GM21526 (cell line): ENCODE results near the gene CNOT4.
A peak's percentile ranks its signal among the peaks of the same experiment; 100 is the strongest.

Experiments
- ATAC-seq: cut with Tn5 transposase; IDR thresholded peaks from one replicate; pipeline ENCODE4 v1.9.1; 2021; ENCODE audit warnings: moderate library complexity; ENCODE audit not compliant: unreplicated experiment, low FRiP score

CNOT4 gene, protein sequence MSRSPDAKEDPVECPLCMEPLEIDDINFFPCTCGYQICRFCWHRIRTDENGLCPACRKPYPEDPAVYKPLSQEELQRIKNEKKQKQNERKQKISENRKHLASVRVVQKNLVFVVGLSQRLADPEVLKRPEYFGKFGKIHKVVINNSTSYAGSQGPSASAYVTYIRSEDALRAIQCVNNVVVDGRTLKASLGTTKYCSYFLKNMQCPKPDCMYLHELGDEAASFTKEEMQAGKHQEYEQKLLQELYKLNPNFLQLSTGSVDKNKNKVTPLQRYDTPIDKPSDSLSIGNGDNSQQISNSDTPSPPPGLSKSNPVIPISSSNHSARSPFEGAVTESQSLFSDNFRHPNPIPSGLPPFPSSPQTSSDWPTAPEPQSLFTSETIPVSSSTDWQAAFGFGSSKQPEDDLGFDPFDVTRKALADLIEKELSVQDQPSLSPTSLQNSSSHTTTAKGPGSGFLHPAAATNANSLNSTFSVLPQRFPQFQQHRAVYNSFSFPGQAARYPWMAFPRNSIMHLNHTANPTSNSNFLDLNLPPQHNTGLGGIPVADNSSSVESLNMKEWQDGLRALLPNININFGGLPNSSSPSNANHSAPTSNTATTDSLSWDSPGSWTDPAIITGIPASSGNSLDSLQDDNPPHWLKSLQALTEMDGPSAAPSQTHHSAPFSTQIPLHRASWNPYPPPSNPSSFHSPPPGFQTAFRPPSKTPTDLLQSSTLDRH

DNA sequence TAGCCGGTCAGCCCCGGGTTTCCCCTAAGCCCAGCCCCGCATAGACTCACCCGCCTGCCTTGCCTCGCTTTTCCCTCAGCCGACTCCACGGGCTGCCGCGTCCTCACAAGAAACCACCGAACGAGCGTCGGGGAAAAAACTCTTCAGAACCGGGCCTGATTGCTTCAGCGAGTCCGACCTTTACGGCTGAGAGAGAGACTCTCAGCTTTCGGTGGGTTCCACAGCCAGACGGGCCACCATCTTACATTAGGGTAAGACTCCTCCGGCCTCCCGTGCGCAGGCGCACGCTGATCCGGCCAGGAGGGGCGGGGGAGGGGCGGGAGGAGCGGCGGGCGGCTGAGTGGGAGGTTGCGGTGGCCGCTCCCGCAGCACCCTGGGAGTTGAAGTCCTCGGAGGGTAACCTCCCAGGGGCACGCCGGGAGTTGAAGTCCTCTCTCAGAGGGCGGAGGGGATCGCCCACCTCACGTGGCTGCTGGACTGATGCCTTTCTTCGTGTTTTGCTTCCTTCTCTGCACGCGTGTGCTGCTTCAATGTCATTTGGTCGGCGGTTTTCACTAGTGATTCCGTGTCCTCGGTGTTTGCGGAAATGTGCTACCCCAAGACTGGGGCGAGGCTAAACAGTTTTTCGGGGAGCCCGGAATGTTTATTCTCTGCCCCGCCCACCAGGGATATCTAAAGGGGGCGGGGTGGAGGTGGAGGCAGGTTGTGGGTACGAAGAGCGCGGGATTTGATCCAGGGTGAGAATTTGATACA lies at the start of gene CNOT4:
Gene CNOT4 (minus strand): TSS at position 264 of the 753 bp plus-strand sequence. CDS start 71,771 bp downstream, outside the sequence.
- ATAC-seq: peak; percentile 96

DNA sequence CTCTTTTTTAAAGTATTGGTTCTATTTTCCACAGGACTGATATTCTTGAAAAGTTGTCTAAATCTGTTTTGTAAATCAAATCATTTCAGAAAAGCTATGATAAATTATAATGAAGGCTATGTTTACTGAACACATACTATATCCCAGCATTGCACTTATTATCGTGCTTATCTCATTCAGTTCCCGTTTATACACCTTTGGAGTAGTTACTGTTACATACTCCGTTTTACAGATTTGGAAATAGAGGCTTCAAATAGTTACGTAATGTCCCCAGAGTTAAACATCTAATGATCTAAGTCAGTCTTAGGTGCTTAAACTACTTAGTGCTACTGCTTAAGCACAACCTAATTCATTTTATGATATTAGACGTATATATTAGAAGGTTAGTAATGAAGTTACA lies 49.0 kb upstream of the CNOT4 start:
- ATAC-seq: no peak

DNA sequence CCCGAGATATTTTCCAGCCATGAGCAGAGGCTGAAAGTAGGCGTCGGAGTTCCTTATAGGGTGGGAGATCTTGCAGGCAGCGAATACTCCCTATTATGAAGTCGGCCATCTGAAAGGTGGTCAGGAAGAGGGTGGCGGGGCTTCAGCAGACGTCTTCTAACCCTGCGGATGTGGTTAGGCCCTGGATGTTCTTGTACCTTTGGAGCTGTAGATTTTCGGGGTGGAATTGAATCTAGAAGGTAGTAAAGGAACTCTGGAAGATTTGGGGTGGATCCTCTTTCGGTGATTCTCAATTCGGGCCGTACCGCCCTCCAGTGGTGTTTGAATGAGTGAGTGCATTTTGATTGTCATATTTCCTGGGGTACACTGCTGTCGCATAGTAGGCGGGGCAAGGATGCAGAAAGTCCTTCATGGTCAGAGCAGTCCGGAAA lies 48.5 kb upstream of the CNOT4 start:
- peak; percentile 70 for ATAC-seq

DNA sequence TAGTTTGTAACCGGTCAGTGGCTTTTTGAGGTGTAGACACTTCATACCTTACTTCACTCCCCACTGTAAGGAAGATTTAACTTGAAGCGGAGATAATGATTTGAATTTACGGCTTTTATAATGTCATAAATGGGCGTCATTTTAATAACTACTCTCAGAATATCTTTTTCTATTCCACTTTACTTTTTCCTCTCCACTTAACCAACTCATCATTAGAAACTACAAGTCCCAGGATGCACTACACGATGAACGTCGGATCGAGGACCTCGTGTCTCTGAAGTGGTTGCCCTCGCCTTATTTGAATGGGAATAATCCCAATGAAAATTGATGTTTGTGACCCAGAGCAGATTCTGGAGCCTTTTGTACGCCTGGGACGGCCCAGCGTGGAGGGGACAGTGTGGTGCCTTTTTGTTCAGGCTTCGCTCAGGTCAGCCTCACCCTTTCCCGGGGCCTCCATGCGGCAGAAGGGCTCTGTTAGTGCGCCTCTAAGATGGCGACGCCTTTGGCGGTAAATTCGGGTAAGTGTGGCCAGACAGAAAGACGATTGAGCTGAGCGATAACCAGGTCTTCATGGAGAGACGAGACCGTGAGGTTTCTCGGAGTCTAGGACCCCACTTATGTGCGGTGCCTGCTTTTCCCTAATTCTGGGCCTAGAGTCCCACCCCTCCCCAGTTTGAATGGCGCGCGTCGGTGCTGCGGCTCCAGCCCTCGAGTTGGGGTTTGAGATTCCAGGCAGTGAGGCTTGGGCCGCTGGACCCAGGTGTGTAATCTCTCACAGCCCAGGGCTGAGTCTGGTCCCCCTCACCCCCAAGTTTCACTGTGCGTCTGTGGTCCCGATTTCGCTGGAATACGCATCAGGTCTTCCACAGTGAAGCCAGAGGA lies 47.8 kb upstream of the CNOT4 start, which contains the start of gene NUP205:
Gene NUP205 (plus strand): TSS at position 463 of the 882 bp plus-strand sequence. CDS start 28 bp downstream, at position 491.
- peak; percentile 68 for ATAC-seq

DNA sequence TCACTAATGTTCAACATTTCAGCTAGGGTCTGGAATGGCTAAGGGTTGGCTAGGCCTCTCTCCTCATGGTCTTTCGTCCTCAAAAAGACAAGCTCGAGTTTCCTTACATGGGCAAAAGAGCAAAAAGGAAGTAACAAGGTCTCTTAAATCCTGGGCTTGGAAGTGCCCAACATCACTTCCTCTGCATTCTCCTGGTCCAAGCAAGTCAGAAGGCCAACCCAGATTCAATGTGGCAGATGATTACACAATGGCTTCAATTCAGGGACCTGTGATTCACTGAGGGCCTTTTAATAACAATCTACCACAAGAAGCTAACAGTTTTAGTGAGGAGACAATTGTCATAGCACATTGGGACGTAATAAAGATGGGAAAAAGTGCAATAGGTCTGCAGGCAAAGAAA lies 43.4 kb upstream of the CNOT4 start:
- ATAC-seq: no peak

DNA sequence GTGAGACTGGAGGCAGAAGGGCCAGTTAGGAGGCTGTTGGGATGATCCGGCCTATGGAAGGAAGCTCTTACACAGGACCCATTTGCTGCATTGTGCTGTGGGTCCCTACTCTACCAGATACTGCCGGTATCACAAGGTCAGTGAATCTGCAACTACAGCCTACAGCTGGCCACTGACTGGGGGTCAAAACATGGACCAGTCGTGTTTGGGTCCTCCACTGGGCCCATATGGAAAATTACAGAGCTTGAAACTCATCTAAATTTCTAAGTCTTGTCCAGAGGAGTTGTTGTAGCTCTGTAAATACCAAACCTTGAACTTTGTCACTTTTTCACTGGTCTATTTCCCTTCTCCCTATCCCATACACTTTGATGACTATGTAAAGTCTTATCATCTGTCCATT lies 42.2 kb upstream of the CNOT4 start:
- no peak for ATAC-seq

DNA sequence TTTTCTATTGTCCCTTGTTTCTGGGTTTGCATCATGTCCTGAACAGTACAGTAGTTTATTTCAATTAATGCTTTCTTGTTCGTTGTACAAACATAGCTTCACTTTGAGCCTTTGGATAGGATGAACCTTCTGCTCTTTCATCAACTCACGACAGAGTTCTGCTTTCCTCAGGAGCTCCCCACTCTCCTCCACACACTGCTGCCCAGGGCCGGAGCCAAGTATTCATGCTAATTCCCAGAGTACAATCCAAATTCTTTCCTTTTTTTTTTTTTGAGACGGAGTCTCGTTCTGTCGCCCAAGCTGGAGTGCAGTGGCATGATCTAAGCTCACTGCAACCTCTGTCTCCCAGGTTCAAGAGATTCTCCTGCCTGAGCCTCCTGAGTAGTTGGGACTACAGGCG lies 40.3 kb upstream of the CNOT4 start:
- no peak for ATAC-seq

DNA sequence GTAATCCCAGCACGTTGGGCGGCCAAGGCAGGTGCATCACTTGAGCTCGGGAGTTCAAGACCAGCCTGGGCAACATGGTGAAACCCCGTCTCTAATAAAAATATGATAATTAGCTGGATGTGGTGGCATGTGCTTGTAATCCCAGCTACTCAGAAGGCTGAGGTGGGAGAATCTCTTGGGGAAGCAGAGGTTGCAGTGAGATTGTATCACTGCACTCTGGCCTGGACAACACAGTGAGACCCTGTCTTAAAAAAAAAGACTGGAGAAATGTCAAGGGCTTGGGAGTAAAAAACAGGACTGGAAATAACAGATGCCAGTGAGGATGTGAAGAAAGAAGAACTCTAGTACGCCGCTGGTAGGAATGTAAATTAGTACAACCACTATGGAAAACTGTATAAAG lies 31.1 kb upstream of the CNOT4 start:
- no peak for ATAC-seq

DNA sequence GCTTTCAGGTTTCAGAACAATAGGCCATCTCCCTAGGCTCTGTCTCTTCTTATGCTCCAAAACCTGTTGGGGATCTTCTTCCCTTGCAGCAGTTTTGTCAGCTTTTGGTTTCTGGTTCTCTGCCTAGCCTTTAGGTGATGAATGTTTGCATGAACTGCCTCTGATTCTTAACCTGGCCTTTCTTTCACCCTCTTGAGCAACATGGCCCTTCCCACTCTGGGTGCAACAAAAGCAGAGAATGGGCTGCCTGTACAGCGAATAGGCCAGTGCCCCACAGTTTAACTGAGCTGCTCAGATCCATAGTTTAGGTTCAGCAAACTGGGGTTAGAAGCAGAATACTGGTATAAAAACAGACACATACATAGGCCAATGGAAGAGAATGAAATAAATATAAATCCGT lies 29.7 kb upstream of the CNOT4 start:
- no peak for ATAC-seq

DNA sequence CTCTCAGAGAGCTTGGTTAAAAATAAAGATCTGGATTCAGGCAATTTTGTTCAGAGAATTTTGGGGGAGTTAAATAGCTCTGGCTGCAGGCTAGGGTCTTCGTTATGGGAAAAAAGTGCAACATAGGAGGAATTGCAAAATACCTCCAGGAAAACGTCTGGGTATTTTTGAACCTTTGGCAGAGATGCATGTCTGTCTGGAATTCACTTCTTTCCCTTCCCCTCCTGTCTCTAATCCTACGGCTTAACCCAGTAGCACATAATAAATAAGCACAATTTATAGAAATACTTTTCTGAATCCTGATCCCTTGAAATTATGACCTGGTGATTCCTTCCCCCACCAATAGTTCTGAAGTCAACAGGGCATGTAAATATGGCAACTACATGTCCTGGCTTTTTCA lies 28.5 kb upstream of the CNOT4 start:
- no peak for ATAC-seq

DNA sequence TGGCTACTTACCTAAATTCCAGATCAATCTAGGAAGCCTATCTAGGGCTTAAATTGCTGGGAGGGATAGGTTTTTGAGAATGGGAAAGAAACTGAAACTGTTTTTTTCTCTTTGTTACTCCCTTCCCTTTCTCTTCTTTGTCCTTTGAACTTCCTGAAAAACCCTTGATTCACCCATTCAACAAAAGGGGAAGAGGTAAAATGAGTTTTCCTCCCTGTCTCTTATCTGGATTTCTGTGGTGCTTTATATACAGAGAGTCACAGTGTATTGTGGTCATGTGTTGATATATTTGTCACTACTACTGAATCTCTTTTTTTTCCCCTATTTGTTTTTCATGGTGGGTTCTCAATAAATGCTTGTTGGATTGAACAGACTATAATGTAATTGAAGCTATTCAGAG lies 28.0 kb upstream of the CNOT4 start:
- no peak for ATAC-seq

DNA sequence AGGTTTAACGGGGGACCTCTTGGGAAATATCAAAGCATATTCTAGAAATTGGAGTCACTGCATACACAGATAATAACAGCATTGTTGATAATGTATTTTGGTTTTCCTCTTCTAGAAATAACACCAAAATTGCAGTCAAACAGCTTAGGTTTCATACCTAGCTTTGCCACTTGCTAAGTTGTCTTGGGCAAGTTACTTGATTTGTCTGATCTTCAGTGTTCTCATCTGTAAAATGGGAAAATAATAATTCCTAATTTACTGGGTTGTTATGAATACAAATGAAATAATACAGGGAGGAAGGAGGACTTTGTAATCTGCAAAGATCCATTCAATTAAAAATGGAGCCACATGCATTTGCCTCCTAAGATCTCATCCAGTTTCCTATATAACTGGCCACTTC lies 27.6 kb upstream of the CNOT4 start:
- ATAC-seq: no peak

DNA sequence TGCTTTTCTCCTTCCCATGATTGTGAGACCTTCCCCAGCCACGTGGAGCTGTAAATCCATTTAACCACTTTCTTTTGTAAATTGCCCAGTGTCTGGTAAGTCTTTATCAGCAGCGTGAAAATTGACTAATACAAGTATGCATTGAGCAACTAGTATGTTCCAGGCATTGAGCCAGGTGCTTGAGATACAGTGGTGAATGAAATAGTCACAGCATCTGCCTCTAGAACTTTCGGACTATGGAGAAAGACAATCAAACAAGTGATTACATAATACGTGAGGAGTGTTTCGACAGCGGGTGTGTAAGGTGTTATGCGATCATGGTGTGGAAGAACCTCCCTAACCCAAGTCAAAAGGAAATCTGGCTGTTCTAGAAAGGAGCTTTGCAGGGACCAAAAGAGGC lies 26.2 kb upstream of the CNOT4 start:
- no peak for ATAC-seq

DNA sequence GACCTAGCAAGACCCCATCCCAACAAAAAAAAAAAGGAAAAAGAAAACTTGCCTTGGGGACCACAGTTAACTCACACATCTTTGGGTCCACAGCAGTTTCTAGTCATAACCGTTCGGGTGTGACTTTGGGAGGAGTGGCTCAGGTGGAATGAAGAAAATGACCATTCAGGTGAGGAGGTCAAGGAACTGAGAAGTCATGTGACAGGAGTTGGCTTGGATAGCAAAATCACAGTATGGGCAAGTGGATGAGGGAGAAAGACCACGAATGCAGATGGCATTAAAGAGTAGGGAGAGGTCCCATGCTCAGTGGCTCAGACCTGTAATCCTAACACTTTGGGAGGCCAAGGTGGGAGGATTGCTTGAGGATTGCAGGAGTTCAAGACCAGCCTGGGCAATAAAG lies 17.1 kb upstream of the CNOT4 start:
- no peak for ATAC-seq

DNA sequence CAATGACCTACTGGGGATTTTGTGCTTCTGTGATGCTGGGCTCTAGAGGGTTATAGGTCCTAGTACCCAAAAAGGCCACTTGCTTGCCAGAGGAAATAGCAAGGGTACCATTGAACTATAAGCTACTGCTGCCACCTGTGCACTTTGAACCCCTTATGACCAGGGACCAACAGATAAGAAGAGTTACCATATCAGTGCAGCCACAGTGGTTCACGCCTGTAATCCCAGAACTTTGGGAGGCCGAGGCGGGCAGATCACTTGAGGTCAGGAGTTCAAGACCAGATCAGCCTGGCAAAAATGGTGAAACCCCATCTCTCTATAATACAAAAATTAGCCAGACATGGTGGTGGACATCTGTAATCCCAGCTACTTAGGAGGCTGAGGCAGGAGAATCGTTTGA lies 15.5 kb upstream of the CNOT4 start:
- ATAC-seq: no peak

DNA sequence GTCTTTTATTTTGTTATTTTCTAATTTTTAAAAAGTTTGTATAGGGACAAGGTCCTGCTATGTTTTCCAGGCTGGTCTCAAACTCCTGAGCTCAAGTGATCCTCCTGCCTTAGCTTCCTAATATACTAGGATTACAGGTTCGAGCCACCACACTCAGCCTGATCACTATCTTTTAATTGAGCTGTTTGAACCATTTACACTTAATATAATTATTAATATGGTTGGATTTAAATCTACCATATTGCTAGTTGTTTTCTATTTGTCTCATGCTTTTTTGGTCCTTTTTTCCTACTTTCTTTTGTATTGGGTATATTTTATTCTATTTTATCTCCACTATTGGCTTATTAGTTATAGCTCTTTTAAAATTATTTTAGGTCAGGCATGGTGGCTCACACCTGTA lies 13.2 kb upstream of the CNOT4 start:
- ATAC-seq: no peak

DNA sequence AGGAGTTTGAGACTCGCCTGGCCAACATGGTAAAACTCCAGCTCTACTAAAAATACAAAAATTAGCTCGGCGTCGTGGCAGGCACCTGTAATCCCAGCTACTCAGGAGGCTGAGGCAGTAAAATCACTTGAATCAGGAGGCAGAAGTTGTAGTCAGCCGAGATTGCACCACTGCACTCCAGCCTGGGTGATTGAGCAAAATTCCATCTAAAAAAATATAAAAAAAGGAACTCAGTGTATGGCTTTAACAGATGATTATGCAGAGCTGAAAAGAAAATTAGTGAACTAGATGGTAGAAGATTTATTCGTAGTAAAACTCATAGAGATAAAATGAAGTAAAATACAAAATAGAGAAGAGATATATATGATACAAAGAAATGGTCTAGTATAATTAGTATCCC lies 12.6 kb upstream of the CNOT4 start:
- no peak for ATAC-seq

DNA sequence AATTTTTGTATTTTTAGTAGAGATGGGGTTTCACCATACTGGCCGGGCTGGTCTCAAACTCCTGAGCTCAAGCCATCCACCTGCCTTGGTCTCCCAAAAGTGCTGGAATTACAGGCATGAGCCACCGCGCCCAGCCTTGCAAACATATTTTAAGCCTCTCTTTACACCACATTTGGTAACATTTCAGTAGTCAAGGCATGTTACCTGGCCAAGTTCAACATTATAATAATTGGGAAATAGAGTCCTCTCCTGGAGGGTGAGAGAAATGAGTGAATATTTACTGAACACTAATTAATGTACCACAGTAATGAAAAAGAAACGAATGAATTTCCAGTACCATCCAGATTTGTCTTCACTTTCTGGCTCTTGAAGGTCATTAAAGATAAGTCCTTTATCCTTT lies 10.0 kb upstream of the CNOT4 start:
- ATAC-seq: no peak

DNA sequence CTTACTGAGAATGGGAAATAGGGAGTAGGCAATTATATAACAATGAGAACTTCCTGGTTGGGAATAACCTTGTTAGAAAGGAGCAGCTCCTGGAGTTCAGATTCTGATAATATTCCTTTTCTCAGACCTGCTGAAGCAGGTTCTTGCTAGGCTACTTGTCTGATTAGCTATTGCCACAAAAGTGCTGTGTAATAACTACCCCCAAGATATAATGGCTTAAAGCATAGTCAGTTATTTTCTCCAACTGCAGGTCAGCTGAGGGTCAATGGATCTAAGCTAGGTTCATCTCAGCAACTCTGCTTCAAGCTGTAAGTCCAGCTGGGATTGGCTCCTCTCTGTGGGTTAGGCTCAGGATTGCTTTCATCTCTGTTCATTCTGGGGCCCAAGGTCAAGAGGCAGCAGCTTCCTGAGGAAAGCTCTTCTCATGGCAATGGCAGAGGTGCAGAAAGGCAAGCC lies 9.4 kb upstream of the CNOT4 start:
- no peak for ATAC-seq

DNA sequence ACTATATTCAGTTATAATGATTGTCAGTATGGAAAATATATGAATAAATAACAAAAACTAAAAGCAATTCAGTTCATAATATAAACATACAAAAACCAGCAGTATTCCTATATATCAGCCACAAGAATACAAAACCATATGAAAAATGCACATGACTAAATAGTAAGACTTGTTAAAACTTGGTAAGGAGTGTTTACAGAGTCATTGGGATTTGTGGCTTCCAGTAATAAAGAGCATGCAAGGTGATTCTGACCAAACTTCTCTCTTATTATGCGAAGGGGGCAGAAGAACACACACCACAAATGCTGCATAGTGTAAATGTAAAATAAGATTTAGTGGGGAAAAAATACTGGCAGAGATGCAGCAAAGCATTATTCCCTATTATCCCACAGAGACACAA lies 8.8 kb upstream of the CNOT4 start:
- no peak for ATAC-seq
